DOHH2 (cell line): ENCODE results near the gene WNT7A.

Experiments
- H3F3A ChIP-seq: fragments of 200-600 bp; sonication (generic), shearing (Covaris generic); 2 replicates; pipeline ENCODE4 v1.6.0; 2016; ENCODE audit warnings: antibody characterized with exemption, mild to moderate bottlenecking; ENCODE audit not compliant: control insufficient read depth, insufficient read depth
- H3K27ac ChIP-seq: fragments of 200-600 bp; sonication (generic); 2 replicates; pipeline ENCODE4 v1.5.1; 2014; ENCODE audit warnings: low read depth, mild to moderate bottlenecking, low read length, moderate library complexity
- H3K27me3 ChIP-seq: fragments of 200-600 bp; sonication (generic); 2 replicates; pipeline ENCODE4 v1.6.1; 2014; ENCODE audit warnings: mild to moderate bottlenecking, low read length, mixed read lengths; ENCODE audit not compliant: control insufficient read depth
- H3K36me3 ChIP-seq: fragments of 200-600 bp; sonication (generic); 2 replicates; pipeline ENCODE4 v1.6.1; 2014; ENCODE audit warnings: mild to moderate bottlenecking, low read length, moderate library complexity, mixed read lengths; ENCODE audit not compliant: control insufficient read depth
- H3K4me1 ChIP-seq: fragments of 200-600 bp; sonication (generic); 2 replicates; pipeline ENCODE4 v1.6.1; 2014; ENCODE audit warnings: mild to moderate bottlenecking, low read length, mixed read lengths; ENCODE audit not compliant: control insufficient read depth
- H3K4me2 ChIP-seq: fragments of 200-600 bp; sonication (generic); 2 replicates; pipeline ENCODE4 v1.6.0; 2014; ENCODE audit warnings: mild to moderate bottlenecking, low read length, moderate library complexity
- H3K4me3 ChIP-seq: fragments of 200-600 bp; sonication (generic); 2 replicates; pipeline ENCODE4 v1.5.1; 2014; ENCODE audit warnings: mild to moderate bottlenecking, low read length, mixed read lengths
- H3K79me2 ChIP-seq: fragments of 200-600 bp; sonication (generic); 2 replicates; pipeline ENCODE4 v1.6.1; 2014; ENCODE audit warnings: mild to moderate bottlenecking, low read length, mixed read lengths; ENCODE audit not compliant: control insufficient read depth
- H3K9me2 ChIP-seq: fragments of 200-600 bp; sonication (generic); replicated peaks from 2 replicates; pipeline ENCODE4 v1.6.1; 2014; ENCODE audit warnings: mild to moderate bottlenecking, low read length, mixed read lengths; ENCODE audit not compliant: control insufficient read depth
- H3K9me3 ChIP-seq: fragments of 200-600 bp; sonication (generic); 2 replicates; pipeline ENCODE4 v1.6.1; 2014; ENCODE audit warnings: antibody characterized with exemption, low read length, mixed read lengths; ENCODE audit not compliant: control insufficient read depth, insufficient read depth
- H4K20me1 ChIP-seq: fragments of 200-600 bp; sonication (generic); 2 replicates; pipeline ENCODE4 v1.6.0; 2014; ENCODE audit warnings: low read depth, mild to moderate bottlenecking, antibody characterized with exemption, low read length, moderate library complexity; ENCODE audit not compliant: control insufficient read depth, insufficient read depth
- CTCF ChIP-seq: fragments of 200-600 bp; sonication (generic); IDR thresholded peaks from one replicate; pipeline ENCODE4 v1.5.1; 2014; ENCODE audit warnings: antibody characterized with exemption, mild to moderate bottlenecking, low read depth, low read length; ENCODE audit not compliant: poor library complexity, severe bottlenecking
- EZH2phosphoT487 ChIP-seq: fragments of 200-600 bp; sonication (generic); IDR thresholded peaks from 2 replicates; pipeline ENCODE4 v1.6.1; 2017; ENCODE audit warnings: borderline replicate concordance, mild to moderate bottlenecking, antibody characterized with exemption, low read length, moderate library complexity, mixed read lengths

WNT7A gene

DNA sequence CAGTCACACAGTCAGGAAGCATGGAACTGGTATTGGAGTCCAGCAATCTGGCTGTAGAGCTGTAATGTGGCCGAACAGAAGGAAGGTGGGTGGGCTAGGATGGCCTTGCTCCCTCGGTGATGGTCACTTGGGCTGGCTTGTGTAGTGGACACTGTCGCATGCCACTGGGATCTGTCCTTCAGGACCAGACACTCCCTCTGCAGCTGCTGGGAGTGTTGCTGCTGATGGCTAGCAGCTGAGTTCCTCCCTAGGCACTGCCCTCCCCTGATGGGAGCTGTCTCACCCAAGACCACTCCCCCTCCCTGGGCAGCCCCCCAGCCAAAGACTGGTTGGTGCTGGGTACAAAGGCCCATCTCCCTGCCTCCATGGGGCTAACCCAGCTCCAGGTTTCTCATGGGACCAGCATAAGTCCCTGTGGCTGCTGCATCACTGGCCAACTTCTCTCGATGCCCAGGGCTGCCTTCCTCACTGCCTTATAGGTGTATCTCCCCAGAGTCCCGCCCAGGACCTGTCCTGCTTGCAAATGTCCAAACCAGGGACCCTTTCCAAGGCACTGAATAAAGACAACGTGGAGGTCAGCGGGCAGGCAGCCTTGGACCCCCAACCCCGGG, 48.4 kb downstream of the WNT7A start:
- H3K9me3 ChIP-seq: no peaks in the 10 kb centered on the region
- no peaks in the 10 kb centered on the region for H3K79me2 ChIP-seq
- H3K27ac ChIP-seq: no peak overlapping the region
- TF ChIP-seq EZH2phosphoT487 (no peak), CTCF (no peak)
- no peak overlapping the region for H3K4me2 ChIP-seq
- H3K36me3 ChIP-seq: no peaks in the 10 kb centered on the region
- no peaks in the 10 kb centered on the region for H3K9me2 ChIP-seq
- no peak overlapping the region for H3K4me3 ChIP-seq
- H3K27me3 ChIP-seq: no peaks in the 10 kb centered on the region
- no peaks in the 10 kb centered on the region for H3F3A ChIP-seq
- H4K20me1 ChIP-seq: no peaks in the 10 kb centered on the region
- H3K4me1 ChIP-seq: no peaks in the 10 kb centered on the region

DNA sequence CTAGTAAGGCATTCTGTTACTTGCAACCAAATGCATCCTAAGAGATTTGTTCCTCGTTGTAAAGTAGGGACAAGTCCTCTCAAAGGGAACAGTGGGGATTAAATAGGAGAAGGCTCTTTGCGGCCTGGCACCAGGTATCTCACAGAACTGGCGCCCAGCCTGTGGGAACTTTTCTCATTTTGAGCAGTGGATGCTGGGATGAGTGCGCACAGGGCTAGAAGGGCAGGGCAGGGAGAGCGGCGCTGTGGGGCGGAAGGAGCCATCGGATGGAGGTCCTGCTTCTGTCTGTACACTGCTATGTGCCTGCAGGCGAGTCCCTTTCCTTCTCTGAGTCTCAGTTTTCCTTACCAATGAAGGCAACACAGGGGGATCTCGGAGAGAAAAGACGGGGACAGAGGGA, 50.6 kb downstream of the WNT7A start:
- H3K27ac ChIP-seq: no peak overlapping the region
- H3K36me3 ChIP-seq: no peaks in the 10 kb centered on the region
- no peak overlapping the region for H3K4me3 ChIP-seq
- H3K79me2 ChIP-seq: no peaks in the 10 kb centered on the region
- H3K9me3 ChIP-seq: no peaks in the 10 kb centered on the region
- no peaks in the 10 kb centered on the region for H3K9me2 ChIP-seq
- H3K4me2 ChIP-seq: no peak overlapping the region
- H3K27me3 ChIP-seq: no peaks in the 10 kb centered on the region
- H3K4me1 ChIP-seq: no peaks in the 10 kb centered on the region
- no peak for TF ChIP-seq EZH2phosphoT487
- TF ChIP-seq CTCF: no peak
- no peaks in the 10 kb centered on the region for H3F3A ChIP-seq
- no peaks in the 10 kb centered on the region for H4K20me1 ChIP-seq

DNA sequence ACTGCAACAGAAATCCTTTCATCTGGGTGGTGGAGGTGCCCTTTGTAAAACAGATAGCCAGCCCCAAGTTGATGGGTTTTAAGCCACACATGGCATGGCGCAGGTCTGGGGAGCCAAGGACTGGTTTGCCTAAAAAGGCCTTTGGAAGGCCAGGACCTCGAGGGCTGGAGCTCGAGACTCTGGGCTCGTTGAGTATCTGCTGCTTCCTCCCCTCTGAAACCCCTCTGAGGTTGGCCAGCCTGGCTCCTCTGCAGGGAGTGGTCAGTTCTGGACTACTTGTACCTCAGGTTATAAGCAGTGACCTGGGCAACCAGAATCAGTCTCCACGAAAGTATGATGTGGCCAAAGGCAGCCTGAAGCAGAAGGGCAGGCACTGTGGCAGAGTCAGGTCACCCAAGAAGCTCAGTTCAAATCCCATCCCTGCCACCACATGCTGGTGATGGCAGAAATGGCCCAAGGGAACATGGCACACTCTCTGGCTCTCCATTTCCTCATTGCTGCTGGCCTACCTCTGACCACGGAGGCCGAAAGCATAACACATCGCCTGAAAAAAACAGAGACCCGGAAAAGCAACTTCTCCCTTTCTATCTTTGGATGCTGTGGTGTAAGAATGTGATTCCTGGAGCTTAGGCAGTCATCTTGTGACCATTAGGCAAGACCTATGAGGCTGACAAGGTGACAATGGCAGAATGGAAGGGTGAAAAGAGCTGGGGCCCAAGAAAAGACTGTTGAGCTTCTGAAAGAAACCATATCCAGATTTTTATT, 51.2 kb downstream of the WNT7A start:
- Histone ChIP-seq H3K4me3 (no peak overlapping the region), H3K9me2 (no peaks in the 10 kb centered on the region), H4K20me1 (no peaks in the 10 kb centered on the region), H3K27ac (no peak overlapping the region), H3K4me2 (no peak overlapping the region), H3F3A (no peaks in the 10 kb centered on the region), H3K36me3 (no peaks in the 10 kb centered on the region), H3K9me3 (no peaks in the 10 kb centered on the region), H3K4me1 (no peaks in the 10 kb centered on the region), H3K27me3 (no peaks in the 10 kb centered on the region), H3K79me2 (no peaks in the 10 kb centered on the region)
- TF ChIP-seq CTCF (no peak), EZH2phosphoT487 (no peak)
